OCI-M2 (cell line): Measurements from ENCODE around the gene KRI1.
"Not testable (repeated sequence)": the region's sequence is repeated elsewhere in the genome, so short reads cannot be mapped to it uniquely, and the experiment has no call there.

Experiments used
- DNase-seq: peaks from one replicate; lab custom pipeline; 2025; ENCODE audit not compliant: unreplicated experiment; lab: John Stamatoyannopoulos, UW

KRI1 gene

DNA sequence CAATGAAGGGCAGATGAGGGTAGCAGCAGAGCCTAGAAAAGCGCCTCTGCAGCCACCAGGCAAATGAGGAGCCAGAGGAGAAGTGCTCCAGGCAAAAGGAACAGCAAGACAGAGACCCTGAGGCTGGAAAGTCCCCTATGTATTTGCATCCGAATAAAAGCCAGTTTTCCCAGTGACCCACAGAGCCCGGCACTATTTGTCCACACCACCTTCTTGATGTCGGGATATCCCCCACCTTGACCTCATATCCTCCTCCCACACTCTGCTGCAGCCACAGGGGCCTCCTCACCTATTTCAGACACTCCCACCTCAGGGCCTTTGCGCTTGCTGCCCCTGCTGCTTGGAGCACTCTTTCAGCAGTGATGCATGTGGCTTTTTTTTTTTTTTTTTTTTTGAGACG is 15.5 kb downstream of the KRI1 start:
- no peak for DNase-seq

DNA sequence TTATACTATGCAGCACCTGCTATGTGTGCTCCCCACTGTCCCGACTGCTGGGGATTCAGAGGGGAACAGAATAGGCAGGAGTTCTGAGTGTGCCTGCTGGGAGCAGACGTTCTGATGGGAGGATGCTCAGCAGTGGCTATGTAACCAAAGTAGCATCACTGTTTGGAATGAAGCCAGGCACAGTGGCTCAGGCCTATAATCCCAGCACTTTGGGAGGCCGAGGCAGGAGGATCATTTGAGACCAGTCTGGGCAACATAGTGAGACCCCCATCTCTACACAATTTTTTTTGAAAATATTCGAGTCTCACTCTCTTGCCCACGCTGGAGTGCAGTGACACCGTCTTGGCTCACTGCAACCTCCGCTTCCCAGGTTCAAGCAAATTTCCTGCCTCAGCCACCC is 16.1 kb downstream of the KRI1 start:
- DNase-seq = no peak

DNA sequence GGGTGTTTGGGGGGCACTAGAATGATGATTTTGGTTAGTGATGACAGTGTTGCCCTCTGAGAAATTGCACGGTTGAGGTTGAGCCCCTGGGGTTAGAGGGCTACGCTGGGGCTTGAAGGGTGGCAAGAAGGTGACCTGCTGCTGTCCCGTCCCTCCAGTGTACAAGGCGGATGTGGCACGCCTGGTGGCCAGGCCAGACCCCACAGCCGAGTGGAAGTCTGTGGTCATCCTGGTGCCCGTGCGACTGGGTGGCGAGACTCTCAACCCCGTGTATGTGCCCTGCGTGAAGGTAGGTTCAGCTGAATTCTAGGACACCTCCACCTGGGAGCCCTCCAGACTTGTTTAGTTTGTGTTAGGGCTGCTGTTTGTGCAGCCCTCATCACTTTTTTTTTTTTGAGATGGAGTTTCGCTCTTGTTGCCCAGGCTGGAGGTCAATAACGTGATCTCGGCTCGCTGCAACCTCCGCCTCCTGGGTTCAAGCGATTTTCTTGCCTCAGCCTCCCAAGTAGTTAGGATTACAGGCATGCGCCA is 17.0 kb downstream of the KRI1 start:
- DNase-seq = no peak

DNA sequence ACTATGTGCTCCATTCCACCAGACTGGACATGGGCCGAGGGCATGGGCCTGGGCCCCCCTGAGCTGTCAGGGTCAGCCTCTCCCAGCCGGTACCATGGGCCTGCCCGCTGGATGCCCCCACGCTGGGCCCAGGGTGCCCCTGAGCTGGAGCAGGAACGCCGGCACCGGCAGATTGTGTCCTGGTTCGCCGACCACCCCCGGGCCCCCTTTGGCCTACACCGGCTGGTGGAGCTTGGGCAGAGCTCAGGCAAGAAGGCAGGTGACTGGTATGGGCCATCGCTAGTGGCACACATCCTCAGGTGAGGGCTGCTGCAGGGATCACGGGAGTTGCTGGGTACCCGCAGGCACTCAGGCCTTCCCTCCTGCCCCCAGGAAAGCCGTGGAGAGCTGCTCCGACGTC is 19.0 kb downstream of the KRI1 start:
- no peak for DNase-seq

DNA sequence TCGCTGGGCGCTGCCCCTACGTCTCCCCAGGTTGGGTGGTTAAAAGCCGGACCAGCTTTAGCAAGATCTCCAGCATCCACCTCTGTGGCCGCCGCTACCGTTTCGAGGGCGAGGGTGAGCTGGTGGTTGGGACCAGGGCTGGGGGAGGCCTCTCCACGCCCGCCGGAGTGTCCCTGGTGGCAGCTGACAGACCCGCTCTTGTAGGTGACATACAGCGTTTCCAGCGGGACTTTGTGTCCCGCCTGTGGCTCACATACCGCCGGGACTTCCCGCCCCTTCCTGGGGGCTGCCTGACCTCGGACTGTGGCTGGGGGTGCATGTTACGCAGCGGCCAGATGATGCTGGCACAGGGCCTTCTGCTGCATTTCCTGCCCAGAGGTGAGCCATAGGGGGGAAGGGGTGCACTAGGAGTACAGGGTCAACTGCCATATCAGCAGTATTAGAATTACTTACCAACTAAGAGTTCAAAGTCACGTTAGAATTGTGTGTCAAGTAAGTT is 21.0 kb downstream of the KRI1 start:
- no peak for DNase-seq

DNA sequence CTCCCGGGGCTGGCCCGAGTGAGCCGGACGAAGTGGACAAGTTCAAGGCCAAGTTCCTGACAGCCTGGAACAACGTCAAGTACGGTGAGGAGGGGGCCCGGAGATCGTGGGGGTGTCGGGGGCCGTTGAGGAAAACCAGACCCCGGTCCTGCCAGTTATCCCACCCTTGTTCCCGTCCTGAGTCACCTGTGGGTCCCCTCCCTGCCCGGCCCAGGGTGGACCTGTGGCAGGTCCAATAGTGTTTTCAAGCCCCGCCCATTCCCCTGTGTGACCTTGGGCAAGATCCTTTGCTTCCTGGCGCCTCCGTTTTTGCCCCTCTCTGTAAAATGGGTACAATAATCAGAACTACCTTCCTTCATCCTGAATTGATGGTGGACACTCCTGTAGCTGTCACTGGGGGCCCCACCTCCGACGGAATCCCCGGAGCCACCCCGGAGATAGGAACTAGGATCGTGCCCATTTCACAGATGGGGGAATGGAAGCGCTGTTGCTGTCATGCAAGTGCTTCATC is 21.5 kb downstream of the KRI1 start:
- no peak for DNase-seq

DNA sequence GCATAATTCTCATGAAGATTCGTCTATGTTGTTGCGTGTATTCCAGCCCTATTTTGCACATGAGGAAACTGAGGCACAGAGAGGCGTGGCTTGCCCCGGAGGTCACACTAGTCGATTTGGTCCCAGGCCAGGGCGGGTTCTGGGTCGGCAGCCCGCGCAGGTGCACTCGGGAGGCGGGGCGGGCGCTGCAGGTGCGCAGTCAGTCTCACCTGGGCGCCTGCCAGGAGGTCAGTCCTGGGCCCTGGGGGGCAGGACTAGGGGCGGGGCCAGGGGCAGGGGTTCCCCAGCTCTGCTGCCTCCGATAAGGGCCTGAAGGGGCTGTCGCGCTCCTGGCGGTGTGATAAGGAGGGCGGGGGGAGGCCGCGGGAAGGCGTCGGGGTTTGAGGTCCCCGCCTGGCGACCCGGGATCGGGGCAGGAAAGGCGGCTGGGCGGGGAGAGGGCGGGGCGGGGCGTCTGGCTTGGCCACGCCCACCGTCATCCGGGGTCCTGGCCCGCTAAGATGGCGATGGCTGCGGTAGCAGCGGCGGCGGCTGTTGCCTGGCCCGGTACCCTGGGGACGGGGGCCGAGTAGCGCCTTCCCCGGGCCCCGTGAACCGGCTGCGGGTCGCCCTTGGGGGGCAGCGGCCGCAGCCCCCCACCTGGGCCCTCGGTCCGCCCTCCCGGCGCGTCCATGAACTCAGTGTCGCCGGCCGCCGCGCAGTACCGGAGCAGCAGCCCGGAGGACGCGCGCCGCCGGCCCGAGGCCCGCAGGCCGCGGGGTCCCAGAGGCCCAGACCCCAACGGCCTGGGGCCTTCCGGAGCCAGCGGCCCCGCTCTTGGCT is 22.2 kb downstream of the KRI1 start, which contains the start of gene ATG4D:
ATG4D (plus strand) TSS at position 485 of the 822 bp plus-strand sequence; CDS start at position 672, 187 bp downstream.
- DNase-seq = peak; percentile 100

DNA sequence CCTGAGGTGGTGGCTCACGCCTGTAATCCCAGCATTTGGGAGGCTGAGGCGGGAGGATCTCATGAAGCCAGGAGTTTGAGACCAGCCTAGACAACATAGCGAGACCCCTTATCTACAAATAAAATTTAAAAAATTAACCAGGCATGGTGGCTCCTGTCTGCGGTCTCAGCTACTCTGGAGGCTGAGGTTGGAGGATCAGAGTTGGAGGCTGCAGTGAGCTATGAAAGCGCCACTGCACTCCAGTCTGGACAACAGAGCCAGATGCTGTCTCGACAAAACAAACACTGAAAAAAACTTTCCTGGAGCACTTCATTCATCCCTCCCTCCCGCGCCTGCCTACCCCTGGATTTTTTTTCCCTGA is 22.8 kb downstream of the KRI1 start:
- no peak for DNase-seq

DNA sequence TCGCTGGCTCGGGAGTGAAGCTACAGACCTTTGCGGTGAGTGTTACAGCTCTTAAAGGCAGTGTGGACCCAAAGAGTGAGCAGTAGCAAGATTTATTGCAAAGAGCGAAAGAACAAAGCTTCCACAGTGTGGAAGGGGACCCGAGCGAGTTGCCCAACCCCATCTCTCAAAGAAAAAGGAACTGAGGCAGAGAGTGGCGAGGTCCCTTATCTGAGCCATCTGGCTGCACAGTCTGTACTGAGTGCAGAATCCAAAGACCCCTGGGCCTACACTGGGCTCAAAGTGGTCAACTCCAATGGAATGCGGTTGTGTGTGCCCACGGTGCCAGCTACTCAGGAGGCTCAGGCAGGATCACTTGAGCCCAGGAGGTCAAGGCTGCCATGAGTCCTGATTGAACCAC is 26.8 kb downstream of the KRI1 start:
- DNase-seq = not testable (repeated sequence)

DNA sequence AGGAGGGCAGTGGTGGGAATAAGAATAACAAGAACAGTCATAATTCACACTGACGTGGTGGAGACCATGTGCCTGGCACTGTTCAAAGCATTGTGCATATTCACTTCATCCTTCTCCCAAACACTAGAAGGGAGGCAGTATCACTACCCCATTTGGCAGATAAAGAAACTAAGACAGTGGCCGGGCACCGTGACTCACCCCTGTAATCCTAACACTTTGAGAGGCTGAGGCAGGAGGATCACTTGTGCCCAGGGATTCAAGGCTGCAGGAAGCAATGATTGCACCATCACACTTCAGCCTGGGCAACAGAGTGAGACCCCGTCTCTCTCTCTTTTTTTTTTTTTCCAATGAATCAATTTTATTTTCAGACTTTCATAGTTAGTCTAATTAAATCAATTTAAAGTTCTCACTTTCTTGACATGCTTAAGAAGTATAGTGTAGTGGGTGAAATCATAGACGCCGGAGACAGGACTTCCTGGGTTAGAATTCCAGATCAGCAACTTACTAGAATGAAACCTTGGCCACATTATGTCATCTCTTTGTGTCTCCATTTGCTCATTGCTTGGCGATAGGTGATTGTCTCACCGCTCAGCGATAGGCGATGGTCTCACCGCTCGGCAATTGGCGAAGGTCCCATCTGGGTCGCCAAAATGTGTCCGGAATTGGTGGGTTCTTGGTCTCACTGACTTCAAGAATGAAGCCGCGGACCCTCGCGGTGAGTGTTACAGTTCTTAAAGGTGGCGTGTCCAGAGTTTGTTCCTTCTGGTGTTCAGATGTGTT is 27.4 kb downstream of the KRI1 start:
- no peak for DNase-seq

DNA sequence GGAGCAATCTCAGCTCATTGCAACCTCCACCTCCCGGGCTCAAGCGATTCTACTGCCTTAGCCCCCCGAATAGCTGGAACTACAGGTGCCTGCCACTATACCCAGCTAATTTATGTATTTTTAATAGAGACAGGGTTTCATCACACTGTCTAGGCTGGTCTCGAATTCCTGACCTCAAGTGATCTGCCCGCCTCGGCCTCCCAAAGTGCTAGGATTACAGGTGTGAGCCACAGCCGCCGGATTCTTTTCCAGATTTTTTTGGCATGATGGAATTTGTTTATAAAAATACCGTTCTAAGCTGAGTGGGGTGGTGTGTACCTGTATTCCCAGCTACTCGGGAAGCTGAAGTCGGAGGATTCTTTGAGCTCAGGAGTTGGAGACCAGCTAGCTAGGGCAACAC is 28.1 kb downstream of the KRI1 start:
- DNase-seq = no peak

DNA sequence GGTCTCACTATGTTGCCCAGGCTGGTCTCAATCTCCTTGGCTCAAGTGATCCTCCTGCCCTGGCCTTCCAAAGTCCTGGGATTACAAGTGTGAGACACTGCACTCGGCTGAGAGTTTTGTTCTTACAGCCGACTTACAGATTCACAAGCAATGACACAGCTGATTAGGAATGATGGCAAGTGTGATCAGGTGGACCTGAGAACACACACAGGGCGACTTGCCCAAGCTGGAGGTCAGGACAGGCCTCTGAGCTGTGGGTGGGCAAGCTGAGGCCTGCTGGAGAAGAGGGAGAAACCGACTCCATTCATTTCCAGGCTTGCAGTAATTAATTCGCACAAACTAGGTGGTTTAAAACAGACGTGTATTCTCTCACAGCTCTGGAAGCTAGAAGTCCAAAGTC is 30.2 kb downstream of the KRI1 start:
- no peak for DNase-seq

DNA sequence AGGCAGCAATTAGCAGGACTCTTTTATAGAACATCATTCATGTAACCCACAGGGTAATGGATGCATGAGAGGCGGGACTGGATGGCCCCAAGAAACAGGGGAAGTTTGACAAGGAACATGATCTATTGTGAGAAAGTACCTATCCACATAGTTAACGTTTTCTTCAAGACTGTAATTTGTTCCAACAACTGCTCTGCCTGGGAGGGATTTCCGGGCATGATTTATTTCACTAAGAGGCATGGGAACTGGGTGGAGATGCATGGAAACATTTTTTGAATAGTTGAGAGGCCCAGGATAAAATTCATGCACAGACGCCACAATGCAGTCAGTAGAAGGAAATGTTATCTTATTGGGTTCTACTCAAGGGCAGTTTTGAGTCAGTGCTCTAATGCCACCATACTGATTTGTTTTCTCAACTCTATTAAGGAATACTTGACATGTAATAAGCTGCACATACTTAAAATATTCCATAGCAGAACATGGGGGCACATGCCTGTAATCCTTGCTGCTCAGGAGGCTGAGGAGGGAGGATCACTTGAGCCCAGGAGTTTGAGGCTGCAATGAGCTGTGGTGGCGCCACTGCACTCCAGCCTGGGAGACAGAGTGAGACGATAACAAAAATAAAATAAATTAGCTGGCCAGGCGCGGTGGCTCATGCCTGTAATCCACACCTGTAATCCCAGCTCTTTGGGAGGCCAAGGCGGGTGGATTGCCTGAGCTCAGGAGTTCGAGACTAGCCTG is 32.0 kb downstream of the KRI1 start:
- DNase-seq = no peak

DNA sequence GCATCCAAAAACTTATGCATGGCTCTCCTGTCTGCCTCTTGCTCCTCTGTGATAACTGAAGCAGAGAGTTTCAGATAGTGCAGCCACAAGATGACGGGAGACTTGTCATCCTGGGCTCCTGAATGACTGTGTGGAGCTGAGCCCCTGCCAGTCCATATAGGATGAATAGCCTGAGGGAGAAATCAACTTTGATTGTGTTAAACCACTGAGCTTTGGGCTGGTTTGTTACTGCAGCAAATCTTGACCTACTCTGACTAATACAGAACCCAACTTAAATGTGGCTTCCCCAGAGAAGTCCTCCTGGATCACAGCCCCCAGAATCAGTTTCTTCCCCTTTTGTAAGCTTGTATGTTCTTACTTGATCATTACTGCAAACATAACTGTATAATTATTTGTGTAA is 33.4 kb downstream of the KRI1 start:
- DNase-seq = no peak

DNA sequence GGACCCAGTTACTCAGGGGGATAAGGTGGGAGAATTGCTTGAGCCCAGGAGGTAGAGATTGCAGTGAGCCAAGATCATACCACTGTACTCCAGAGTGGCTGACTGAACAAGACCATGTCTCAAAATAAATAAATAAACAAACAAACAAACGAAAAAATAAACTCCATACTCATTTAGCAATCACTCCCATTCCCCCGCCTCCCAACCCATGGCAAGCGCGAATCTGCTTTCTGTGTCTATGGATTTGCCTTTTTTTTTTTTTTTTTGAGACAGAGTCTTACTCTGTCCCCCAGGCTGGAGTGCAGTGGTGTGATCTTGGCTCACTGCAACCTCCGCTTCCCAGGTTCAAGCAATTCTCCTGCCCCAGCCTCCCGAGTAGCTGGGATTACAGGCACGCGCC is 38.9 kb downstream of the KRI1 start:
- DNase-seq = not testable (repeated sequence)

DNA sequence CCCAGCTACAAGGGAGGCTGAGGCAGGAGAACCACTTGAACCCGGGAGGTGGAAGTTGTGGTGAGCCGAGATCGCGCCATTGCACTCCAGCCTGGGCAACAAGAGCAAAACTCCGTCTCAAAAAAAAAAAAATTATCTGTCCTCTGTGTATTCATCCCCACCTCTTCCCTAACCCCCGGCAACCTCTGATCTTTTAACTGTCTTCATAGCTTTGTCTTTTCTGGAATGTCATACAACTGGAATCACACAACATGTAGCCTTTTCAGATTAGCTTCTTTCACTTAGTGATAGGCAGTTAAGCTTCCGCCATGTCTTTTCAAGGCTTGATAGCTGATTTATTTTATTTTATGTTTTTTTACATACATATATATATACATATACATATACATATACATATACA is 40.2 kb downstream of the KRI1 start:
- DNase-seq = no peak

DNA sequence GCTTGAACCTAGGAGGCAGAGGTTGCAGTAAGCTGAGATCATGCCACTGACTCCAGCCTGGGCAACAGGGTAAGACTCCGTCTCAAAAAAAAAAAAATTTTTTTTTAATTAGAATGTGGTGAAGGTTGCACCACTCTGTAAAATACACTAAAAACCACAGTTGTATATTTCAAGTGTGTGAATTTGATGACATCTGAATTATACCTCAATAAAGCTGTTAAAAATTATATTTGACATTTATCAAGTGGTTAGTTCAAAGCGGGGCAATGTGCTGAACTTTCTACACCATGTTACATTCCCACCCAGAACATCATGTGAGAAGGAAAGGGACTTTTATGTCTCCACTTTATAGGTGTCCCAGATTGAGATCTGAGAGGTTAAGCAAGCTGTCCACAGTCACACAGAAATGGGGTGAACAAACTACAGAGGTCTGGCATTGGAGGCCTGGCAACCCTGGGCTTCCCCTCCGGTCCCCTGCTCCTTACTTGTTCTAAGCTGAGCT is 42.6 kb downstream of the KRI1 start:
- DNase-seq = no peak

DNA sequence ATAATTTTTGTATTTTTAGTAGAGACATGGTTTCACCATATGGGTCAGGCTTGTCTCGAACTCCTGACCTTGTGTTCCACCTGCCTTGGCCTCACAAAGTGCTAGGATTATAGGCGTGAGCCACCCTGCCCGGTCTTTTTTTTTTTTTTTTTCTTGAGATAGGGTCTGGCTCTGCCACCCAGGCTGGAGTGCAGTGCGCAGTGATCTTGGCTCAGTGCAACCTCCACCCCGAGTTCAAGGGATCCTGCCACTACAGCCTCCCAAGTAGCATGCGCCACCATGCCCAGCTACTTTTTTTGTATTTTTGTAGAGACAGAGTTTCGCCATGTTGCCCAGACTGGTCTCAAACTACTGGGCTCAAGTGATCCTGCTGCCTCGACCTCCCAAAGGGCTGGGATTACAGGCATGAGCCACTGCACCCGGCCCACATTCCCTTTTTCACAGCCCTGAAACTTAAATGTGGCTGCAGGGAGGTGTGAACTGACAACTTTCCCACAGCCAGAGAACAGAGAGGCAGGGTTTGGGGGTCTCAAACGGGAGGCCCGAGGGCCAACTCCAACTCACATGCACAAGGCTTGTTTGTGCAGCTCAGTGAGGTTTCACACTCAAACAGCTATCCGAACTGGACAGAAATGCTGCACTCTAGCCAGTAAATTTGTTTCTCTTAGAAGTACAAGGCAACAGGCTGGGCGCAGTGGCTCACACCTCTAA is 44.2 kb downstream of the KRI1 start:
- DNase-seq = no peak

DNA sequence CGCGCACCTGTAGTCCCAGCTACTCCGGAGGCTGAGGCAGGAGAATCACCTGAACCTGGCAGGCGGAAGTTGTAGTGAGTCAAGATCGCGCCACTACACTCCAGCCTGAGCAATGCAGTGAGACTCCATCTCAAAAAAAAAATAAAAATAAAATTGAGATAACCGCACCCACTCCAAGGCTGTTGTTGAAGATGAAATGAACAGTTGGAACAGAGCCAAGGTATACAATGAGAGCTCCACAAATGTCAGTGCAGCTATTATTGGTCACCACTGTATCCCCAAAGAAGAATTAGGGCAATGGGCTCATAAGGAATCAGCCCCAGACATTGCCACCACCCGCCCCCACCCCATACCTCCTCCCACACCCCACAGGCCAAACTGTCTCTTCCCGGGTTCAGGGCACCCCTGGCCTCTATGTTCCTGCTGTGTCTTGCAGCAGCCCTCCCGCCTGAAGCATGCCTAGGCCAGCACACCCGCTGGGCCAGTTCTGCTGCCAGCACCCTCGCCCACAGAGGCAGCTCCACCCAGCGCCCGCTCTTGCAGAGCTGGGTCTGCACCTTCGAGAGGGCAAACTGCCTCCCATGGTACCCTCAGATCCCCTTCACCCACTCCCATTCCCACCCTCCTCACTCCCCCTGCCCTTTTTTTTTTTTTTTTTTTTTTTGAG is 45.0 kb downstream of the KRI1 start:
- no peak for DNase-seq

DNA sequence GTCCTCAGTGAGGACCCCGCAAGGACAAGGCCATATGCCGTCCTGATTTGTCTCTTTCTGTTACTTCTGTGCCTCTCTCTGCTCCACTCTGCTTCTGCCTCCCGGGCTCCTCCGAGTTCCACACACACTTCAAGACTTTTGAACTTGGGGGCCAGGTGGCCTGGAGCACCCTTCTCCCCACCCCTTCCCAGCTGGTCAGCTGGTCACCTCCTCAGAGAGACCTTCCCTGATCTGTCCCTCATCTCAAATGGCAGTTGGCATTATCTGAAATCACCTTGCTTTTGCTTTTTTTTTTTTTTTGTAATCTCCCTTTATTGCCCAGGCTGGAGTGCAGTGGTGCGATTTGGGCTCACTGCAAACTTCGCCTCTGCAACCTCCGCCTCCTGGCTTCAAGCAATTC is 46.4 kb downstream of the KRI1 start:
- DNase-seq = no peak
